HepG2 (cell line): Measurements from ENCODE around the gene RMRP. TPM values are rescaled to one million over a fixed set of nuclear protein-coding genes. Genes with fewer than 3 reads are reported as not detected.

Source experiments
- BRCA1 ChIP-seq: sonication (generic); formaldehyde crosslinking; IDR thresholded peaks from 2 replicates; pipeline ENCODE4 v1.4.0; 2020; ENCODE audit warnings: missing genetic modification reagents
- KDM3A ChIP-seq: IDR thresholded peaks from 2 replicates; pipeline ENCODE4 v1.6.1; 2018; ENCODE audit warnings: low read depth, missing compliant biosample characterization
- KMT2B ChIP-seq: IDR thresholded peaks from 2 replicates; pipeline ENCODE4 v1.6.1; 2016; ENCODE audit warnings: missing genetic modification reagents, missing compliant biosample characterization
- NCOR1 ChIP-seq: fragments of 200-600 bp; sonication (generic); IDR thresholded peaks from 2 replicates; pipeline ENCODE4 v1.7.0; 2017; ENCODE audit warnings: antibody characterized with exemption, low read length, borderline replicate concordance
- NFIC ChIP-seq: IDR thresholded peaks from 2 replicates; pipeline ENCODE4 v1.6.1; 2012; ENCODE audit warnings: mild to moderate bottlenecking, low read length, inconsistent platforms
- POLR2A ChIP-seq, 2 experiments: IDR thresholded peaks; 2 replicates each; pipeline ENCODE4 v1.6.1; 2011; ENCODE audit warnings: low read depth in 2 of 2, low read length in 2 of 2, mild to moderate bottlenecking in 1 of 2, moderate library complexity in 1 of 2; ENCODE audit not compliant: insufficient read depth in 1 of 2
- RFX1 ChIP-seq: fragments of 450-650 bp; IDR thresholded peaks from 2 replicates; pipeline ENCODE4 v1.6.1; 2017
- SNAPC2 ChIP-seq: sonication (generic); formaldehyde crosslinking; IDR thresholded peaks from 2 replicates; pipeline ENCODE4 v1.8.1; 2022; ENCODE audit warnings: mild to moderate bottlenecking, missing genetic modification reagents
- SOX5 ChIP-seq: IDR thresholded peaks from 2 replicates; pipeline ENCODE4 v1.6.1; 2016; ENCODE audit warnings: borderline replicate concordance
- TRIM24 ChIP-seq: sonication (generic); formaldehyde crosslinking; IDR thresholded peaks from 2 replicates; pipeline ENCODE4 v1.8.0; 2022; ENCODE audit warnings: mild to moderate bottlenecking, missing genetic modification reagents
- ZFP82 ChIP-seq: sonication (generic); formaldehyde crosslinking; IDR thresholded peaks from 2 replicates; pipeline ENCODE4 v1.5.1; 2020; ENCODE audit warnings: mild to moderate bottlenecking, missing genetic modification reagents, borderline replicate concordance
- ZNF33B ChIP-seq: sonication (generic); formaldehyde crosslinking; IDR thresholded peaks from 2 replicates; pipeline ENCODE4 v1.5.1; 2020; ENCODE audit warnings: mild to moderate bottlenecking, missing genetic modification reagents
- ZNF557 ChIP-seq: sonication (generic); formaldehyde crosslinking; IDR thresholded peaks from 2 replicates; pipeline ENCODE4 v1.4.0; 2020; ENCODE audit warnings: missing genetic modification reagents
- ZNF678 ChIP-seq: sonication (generic); formaldehyde crosslinking; IDR thresholded peaks from 2 replicates; pipeline ENCODE4 v1.4.0; 2020; ENCODE audit warnings: mild to moderate bottlenecking, missing genetic modification reagents
- ZNF775 ChIP-seq: sonication (generic); formaldehyde crosslinking; IDR thresholded peaks from 2 replicates; pipeline ENCODE4 v1.4.0; 2020; ENCODE audit warnings: missing genetic modification reagents, mild to moderate bottlenecking, moderate library complexity, borderline replicate concordance
- polyA plus RNA-seq, 8 experiments: library from polyadenylated mRNA; depleted of rRNA in 3 of 8; stranded (reverse) in 7 of 8; unstranded in 1 of 8; fragments of >200 nt; fragmentation: Illumina TruSeq in 4 of 8; extraction: Trizol in 4 of 8; gene quantifications; 2 replicates each; pipeline versions ENCODE4 v1.2.1 to v1.2.3, GENCODE V29; 2011 to 2016; ENCODE audit warnings: low read depth in 4 of 8, missing spikeins in 1 of 8, mixed read lengths in 1 of 8; ENCODE audit not compliant: insufficient read depth in 1 of 8
- total RNA-seq, 5 experiments: library from RNA; depleted of rRNA; stranded (reverse); fragments of >200 nt; fragmentation: Illumina TruSeq; extraction: Trizol; gene quantifications; 2 replicates each; pipeline ENCODE4 v1.2.3, GENCODE V29; 2016; ENCODE audit warnings: low read depth in 1 of 5
- TF ChIP-seq, protein P1 (sequence below): sonication (generic); formaldehyde crosslinking; IDR thresholded peaks from 2 replicates; pipeline ENCODE4 v1.4.0; 2020; ENCODE audit warnings: missing genetic modification reagents
- TF ChIP-seq, protein P2 (sequence below), 2 experiments: fragments of 450-650 bp in 1 of 2; sonication (generic) in 1 of 2; formaldehyde crosslinking in 1 of 2; IDR thresholded peaks; 2 replicates each; pipeline versions ENCODE4 v1.6.1 to v1.8.0; 2016 to 2022; ENCODE audit warnings: antibody characterized with exemption in 1 of 2, mild to moderate bottlenecking in 1 of 2, missing genetic modification reagents in 1 of 2
- TF ChIP-seq, protein P3 (sequence below): sonication (generic); formaldehyde crosslinking; IDR thresholded peaks from 2 replicates; pipeline ENCODE4 v1.4.0; 2020; ENCODE audit warnings: missing genetic modification reagents
- TF ChIP-seq, protein P4 (sequence below): sonication (generic); formaldehyde crosslinking; IDR thresholded peaks from 2 replicates; pipeline ENCODE4 v1.4.0; 2020; ENCODE audit warnings: mild to moderate bottlenecking, low read depth, missing genetic modification reagents

Gene RMRP
- total and polyA plus RNA-seq, 2 of the 13 experiments (the other 11 are each of a cell fraction or from before 2014, with no cell fraction given): 51.4 to 4,025 TPM

DNA sequence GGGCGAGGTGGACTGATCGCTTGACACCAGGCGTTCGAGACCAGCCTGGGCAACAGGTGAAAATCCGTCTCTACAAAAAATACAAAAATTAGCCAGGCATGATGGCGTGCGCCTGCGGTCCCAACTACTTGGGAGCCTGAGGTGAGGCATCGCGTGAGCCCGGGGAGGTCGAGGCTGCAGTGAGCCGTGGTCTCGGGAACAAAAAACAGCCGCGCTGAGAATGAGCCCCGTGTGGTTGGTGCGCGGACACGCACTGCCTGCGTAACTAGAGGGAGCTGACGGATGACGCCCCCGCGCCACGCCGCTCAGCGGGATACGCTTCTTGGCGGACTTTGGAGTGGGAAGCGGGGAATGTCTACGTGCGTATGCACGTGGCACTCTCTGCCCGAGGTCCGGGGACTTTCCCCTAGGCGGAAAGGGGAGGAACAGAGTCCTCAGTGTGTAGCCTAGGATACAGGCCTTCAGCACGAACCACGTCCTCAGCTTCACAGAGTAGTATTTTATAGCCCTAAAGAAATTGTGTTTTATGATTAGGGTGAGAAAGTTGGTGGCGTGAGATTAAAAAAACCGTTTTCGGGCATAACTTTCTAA is at the start of gene RMRP (continued):
- peak; percentile 62 for TF ChIP-seq NFIC
- peak; percentile 55; the same call in 1 of the 2 replicates for TF ChIP-seq ZNF33B (CRISPR knock-in tag)
- TF ChIP-seq, protein P1, sequence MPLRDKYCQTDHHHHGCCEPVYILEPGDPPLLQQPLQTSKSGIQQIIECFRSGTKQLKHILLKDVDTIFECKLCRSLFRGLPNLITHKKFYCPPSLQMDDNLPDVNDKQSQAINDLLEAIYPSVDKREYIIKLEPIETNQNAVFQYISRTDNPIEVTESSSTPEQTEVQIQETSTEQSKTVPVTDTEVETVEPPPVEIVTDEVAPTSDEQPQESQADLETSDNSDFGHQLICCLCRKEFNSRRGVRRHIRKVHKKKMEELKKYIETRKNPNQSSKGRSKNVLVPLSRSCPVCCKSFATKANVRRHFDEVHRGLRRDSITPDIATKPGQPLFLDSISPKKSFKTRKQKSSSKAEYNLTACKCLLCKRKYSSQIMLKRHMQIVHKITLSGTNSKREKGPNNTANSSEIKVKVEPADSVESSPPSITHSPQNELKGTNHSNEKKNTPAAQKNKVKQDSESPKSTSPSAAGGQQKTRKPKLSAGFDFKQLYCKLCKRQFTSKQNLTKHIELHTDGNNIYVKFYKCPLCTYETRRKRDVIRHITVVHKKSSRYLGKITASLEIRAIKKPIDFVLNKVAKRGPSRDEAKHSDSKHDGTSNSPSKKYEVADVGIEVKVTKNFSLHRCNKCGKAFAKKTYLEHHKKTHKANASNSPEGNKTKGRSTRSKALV (CRISPR knock-in tag): peak; percentile 85; the same call in 1 of the 2 replicates
- no peak for TF ChIP-seq ZNF678 (CRISPR knock-in tag)
- peak; percentile 87 for TF ChIP-seq RFX1
- TF ChIP-seq, protein P2, sequence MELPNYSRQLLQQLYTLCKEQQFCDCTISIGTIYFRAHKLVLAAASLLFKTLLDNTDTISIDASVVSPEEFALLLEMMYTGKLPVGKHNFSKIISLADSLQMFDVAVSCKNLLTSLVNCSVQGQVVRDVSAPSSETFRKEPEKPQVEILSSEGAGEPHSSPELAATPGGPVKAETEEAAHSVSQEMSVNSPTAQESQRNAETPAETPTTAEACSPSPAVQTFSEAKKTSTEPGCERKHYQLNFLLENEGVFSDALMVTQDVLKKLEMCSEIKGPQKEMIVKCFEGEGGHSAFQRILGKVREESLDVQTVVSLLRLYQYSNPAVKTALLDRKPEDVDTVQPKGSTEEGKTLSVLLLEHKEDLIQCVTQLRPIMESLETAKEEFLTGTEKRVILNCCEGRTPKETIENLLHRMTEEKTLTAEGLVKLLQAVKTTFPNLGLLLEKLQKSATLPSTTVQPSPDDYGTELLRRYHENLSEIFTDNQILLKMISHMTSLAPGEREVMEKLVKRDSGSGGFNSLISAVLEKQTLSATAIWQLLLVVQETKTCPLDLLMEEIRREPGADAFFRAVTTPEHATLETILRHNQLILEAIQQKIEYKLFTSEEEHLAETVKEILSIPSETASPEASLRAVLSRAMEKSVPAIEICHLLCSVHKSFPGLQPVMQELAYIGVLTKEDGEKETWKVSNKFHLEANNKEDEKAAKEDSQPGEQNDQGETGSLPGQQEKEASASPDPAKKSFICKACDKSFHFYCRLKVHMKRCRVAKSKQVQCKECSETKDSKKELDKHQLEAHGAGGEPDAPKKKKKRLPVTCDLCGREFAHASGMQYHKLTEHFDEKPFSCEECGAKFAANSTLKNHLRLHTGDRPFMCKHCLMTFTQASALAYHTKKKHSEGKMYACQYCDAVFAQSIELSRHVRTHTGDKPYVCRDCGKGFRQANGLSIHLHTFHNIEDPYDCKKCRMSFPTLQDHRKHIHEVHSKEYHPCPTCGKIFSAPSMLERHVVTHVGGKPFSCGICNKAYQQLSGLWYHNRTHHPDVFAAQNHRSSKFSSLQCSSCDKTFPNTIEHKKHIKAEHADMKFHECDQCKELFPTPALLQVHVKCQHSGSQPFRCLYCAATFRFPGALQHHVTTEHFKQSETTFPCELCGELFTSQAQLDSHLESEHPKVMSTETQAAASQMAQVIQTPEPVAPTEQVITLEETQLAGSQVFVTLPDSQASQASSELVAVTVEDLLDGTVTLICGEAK (IDR thresholded peaks at IDR 0.05): no peak
- TF ChIP-seq, protein P2 (CRISPR knock-in tag; IDR thresholded peaks at IDR 0.05): peak; percentile 93
- TF ChIP-seq, protein P3, sequence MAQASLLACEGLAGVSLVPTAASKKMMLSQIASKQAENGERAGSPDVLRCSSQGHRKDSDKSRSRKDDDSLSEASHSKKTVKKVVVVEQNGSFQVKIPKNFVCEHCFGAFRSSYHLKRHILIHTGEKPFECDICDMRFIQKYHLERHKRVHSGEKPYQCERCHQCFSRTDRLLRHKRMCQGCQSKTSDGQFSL: no peak
- TF ChIP-seq SNAPC2 (CRISPR knock-in tag): peak; percentile 100
- TF ChIP-seq NCOR1: peak; percentile 81
- TF ChIP-seq ZNF557 (CRISPR knock-in tag): peak; percentile 97
- TF ChIP-seq KMT2B (CRISPR knock-in tag): peak; percentile 74; the same call in 1 of the 2 replicates
- TF ChIP-seq KDM3A (CRISPR knock-in tag): peak; percentile 97; the same call in 1 of the 2 replicates
- peak in 1 of 2 experiments; percentile 74; a peak in 1 of 4 replicates for TF ChIP-seq POLR2A (IDR thresholded peaks at IDR 0.05; ENCODE audit: insufficient read depth in 1 of 2, low read depth in 2 of 2, low read length in 2 of 2)
- TF ChIP-seq ZFP82 (CRISPR knock-in tag): peak; percentile 87; the same call in 1 of the 2 replicates
- peak; percentile 96 for TF ChIP-seq BRCA1 (CRISPR knock-in tag)
- no peak for TF ChIP-seq ZNF775 (CRISPR knock-in tag)
- TF ChIP-seq TRIM24: 0 out of 2 replicates have a peak, but pooled peaks have one; percentile 48
- TF ChIP-seq SOX5 (CRISPR knock-in tag): peak; percentile 81
- TF ChIP-seq, protein P4, sequence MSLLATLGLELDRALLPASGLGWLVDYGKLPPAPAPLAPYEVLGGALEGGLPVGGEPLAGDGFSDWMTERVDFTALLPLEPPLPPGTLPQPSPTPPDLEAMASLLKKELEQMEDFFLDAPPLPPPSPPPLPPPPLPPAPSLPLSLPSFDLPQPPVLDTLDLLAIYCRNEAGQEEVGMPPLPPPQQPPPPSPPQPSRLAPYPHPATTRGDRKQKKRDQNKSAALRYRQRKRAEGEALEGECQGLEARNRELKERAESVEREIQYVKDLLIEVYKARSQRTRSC (CRISPR knock-in tag): no peak
